Loucy (cell line): ENCODE data around the gene HNF4A.

Experiments
- CTCF ChIP-seq: fragments of 200-600 bp; sonication (generic); conservative IDR thresholded peaks from 2 replicates; pipeline ENCODE4 v1.5.1; 2014; ENCODE audit warnings: mild to moderate bottlenecking, antibody characterized with exemption, low read length
- EZH2phosphoT487 ChIP-seq: fragments of 200-600 bp; IDR thresholded peaks from 2 replicates; pipeline ENCODE4 v1.6.1; 2018; ENCODE audit warnings: antibody characterized with exemption, mild to moderate bottlenecking, moderate library complexity, borderline replicate concordance

- TF ChIP-seq CTCF: no peak
- TF ChIP-seq EZH2phosphoT487: no peak
Observed at GRCh38 chr20:44412402-44413144, 57.1 kb downstream of the HNF4A start.
